ENCODE data around the gene LOXHD1.

LOXHD1 gene

GRCh38 chr18:46657115-46657955 lies at the start of gene LOXHD1:
TSS of gene LOXHD1 (minus strand) at chr18:46657220. CDS start at chr18:46657033, 187 bp downstream.
- no peak for FAIRE-seq

- no peak for FAIRE-seq
Observed at GRCh38 chr18:46705521-46705920, 48.5 kb upstream of the LOXHD1 start.

GRCh38 chr18:46704816-46705215 lies 47.8 kb upstream of the LOXHD1 start:
- no peak for FAIRE-seq

- FAIRE-seq = no peak
Observed at GRCh38 chr18:46704189-46704588, 47.2 kb upstream of the LOXHD1 start.

- no peak for FAIRE-seq
Observed at GRCh38 chr18:46702471-46702870, 45.5 kb upstream of the LOXHD1 start.

GRCh38 chr18:46700066-46700824 lies 43.2 kb upstream of the LOXHD1 start:
- FAIRE-seq = no peak

- FAIRE-seq = no peak
Observed at GRCh38 chr18:46696702-46697101, 39.7 kb upstream of the LOXHD1 start.

GRCh38 chr18:46696268-46696667 lies 39.2 kb upstream of the LOXHD1 start:
- no peak for FAIRE-seq

- FAIRE-seq = no peak
Observed at GRCh38 chr18:46693996-46694395, 37.0 kb upstream of the LOXHD1 start.

- no peak for FAIRE-seq
Observed at GRCh38 chr18:46688853-46689525, 32.0 kb upstream of the LOXHD1 start.

GRCh38 chr18:46686186-46686585 lies 29.2 kb upstream of the LOXHD1 start:
- no peak for FAIRE-seq

- FAIRE-seq = no peak
Observed at GRCh38 chr18:46683252-46683651, 26.2 kb upstream of the LOXHD1 start.

GRCh38 chr18:46680784-46681695 lies 24.0 kb upstream of the LOXHD1 start:
- FAIRE-seq = no peak

GRCh38 chr18:46679846-46680598 lies 23.0 kb upstream of the LOXHD1 start:
- FAIRE-seq = no peak

- FAIRE-seq = no peak
Observed at GRCh38 chr18:46678785-46679399, 21.9 kb upstream of the LOXHD1 start.

- FAIRE-seq = no peak
Observed at GRCh38 chr18:46678041-46678440, 21.0 kb upstream of the LOXHD1 start.

- FAIRE-seq = no peak
Observed at GRCh38 chr18:46677611-46678010, 20.6 kb upstream of the LOXHD1 start.

GRCh38 chr18:46676182-46676835 lies 19.3 kb upstream of the LOXHD1 start:
- no peak for FAIRE-seq

GRCh38 chr18:46675112-46675511 lies 18.1 kb upstream of the LOXHD1 start:
- FAIRE-seq = no peak

Data from G401.6 (cell line).